Fibroblast of lung (primary cell): ENCODE data around the gene PICALM.

Experiments used
- EZH2 ChIP-seq: IDR thresholded peaks from 2 replicates; pipeline ENCODE4 v1.5.1; 2012; ENCODE audit warnings: low read length, control low read depth, mild to moderate bottlenecking; ENCODE audit errors: missing control alignments
- TF ChIP-seq, protein P1 (sequence below), 2 donors: IDR thresholded peaks in 1 of 2; conservative IDR thresholded peaks in 1 of 2; 1 replicate in 1 of 2; 2 replicates in 1 of 2; pipeline ENCODE4 v1.5.1; 2011 to 2012; ENCODE audit warnings: low read length in 2 of 2, control low read depth in 1 of 2, inconsistent platforms in 1 of 2, low read depth in 1 of 2, mild to moderate bottlenecking in 1 of 2

DNA sequence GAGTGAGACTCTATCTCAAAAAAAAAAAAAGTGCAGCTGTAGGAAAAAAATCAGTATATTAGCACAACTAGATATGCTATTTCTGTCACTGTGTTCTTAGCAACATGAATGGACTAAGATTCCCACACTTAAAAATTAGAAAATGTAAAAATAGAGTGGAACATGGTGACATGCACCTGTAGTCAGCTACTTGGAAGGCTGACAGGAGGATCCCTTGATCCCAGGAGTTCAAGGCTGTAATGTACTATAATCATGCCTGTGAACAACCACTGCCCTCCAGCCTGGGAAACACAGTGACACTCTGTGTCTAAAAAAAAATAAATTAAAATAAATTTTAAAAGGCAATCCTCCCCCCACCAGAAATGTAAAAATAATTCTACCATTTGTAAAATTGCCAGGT is 29.8 kb downstream of the PICALM start:
- TF ChIP-seq, protein P1, sequence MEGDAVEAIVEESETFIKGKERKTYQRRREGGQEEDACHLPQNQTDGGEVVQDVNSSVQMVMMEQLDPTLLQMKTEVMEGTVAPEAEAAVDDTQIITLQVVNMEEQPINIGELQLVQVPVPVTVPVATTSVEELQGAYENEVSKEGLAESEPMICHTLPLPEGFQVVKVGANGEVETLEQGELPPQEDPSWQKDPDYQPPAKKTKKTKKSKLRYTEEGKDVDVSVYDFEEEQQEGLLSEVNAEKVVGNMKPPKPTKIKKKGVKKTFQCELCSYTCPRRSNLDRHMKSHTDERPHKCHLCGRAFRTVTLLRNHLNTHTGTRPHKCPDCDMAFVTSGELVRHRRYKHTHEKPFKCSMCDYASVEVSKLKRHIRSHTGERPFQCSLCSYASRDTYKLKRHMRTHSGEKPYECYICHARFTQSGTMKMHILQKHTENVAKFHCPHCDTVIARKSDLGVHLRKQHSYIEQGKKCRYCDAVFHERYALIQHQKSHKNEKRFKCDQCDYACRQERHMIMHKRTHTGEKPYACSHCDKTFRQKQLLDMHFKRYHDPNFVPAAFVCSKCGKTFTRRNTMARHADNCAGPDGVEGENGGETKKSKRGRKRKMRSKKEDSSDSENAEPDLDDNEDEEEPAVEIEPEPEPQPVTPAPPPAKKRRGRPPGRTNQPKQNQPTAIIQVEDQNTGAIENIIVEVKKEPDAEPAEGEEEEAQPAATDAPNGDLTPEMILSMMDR (conservative IDR thresholded peaks at IDR 0.05 in 1 of 2, IDR thresholded peaks at IDR 0.05 in 1 of 2; ENCODE audit: low read depth in 1 of 2, low read length in 2 of 2): no peak
- no peak for TF ChIP-seq EZH2
